Activated naive CD4-positive, alpha-beta T cell treated with anti-CD3 and anti-CD28 coated beads, Interleukin-2, amount 10 ng/mL, durations not matched to agents 5 hours and 36 hours (primary cell): ENCODE results near the gene PIK3CG. TPM values are rescaled to one million over a fixed set of nuclear protein-coding genes. Genes with fewer than 3 reads are reported as not detected.

ENCODE experiments used
- total RNA-seq, 2 experiments: library from RNA; stranded (reverse); gene quantifications; one replicate each; pipeline ENCODE4 v1.2.3, GENCODE V29; 2021

PIK3CG gene
- total RNA-seq, result 10 to 100 TPM; 49.6 to 51.2 TPM

GRCh38 chr7:106865130-106866041, at the start of gene PIK3CG:
TSS of gene PIK3CG (plus strand) at chr7:106865282. CDS start at chr7:106867562, 2,280 bp downstream.

Other genes with a start within 250 kb of the PIK3CG start
- gene CCDC71L, start 204.1 kb upstream of the PIK3CG start, total RNA-seq, result 10 to 100 TPM; 10.2 to 10.5 TPM
- 1 to 10 TPM in 1 of 2 experiments, under 1 TPM in 1; 0.68 to 1.0 TPM for gene PRKAR2B, start 179.4 kb downstream of the PIK3CG start, total RNA-seq